Activated CD8-positive, alpha-beta memory T cell treated with anti-CD3 and anti-CD28 coated beads for 1 hour (primary cell): ENCODE results near the gene JAG1.
"Not testable (repeated sequence)": the region's sequence is repeated elsewhere in the genome, so short reads cannot be mapped to it uniquely, and the experiment has no call there.

ENCODE experiments used
- DNase-seq, 2 donors: peaks; one replicate each; pipeline ENCODE4 v3.0.0-alpha.2; 2020; ENCODE audit warnings: low read depth in 1 of 2; ENCODE audit errors: extremely low read depth in 1 of 2

The JAG1 gene

DNA sequence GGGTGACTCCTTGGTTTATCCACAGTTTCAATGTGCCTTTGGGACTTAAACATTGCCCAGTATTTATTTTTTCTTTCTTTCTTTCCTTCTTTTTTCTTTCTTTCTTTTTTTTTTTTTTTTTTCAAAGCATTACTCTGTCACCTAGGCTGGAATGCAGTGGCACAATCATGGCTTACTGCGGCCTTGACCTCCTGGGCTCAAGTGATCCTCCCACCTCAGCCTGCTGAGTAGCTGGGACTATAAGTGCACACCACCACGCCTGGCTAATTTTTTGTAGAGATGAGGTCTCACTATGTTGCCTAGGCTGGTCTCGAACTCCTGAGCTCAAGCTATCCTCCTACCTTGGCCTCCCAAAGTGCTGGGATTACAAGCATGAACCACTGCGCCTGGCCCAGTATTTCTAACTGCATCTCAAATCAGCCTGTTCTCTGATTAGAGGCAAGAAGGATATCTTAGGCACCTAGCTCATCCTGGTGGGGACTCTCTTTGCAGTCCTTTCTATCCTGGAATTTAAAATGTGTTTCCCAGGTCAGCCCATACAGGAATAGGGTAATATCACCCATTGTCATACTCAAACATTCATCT, 56.2 kb downstream of the JAG1 start:
- DNase-seq = not testable (repeated sequence)

DNA sequence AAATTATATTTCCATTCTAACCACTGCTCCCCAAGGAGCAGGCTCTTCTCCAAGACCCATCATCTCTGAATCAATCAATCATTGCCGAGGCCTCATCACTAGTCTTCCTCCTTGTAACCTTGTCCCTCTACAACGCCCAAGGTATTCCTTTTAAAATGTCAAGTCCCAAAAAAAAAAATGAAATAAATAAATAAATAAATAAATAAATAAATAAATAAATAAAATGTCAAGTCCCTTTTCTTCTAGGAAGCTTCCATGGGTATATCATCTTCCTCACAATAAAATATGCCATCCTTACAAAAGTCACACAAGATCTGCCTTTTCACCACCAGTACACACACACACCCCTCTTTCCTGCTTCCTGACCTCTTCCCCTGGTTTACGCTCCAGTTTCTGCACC, 57.6 kb downstream of the JAG1 start:
- DNase-seq = no peak

GRCh38 chr20:10613911-10614310, 59.9 kb downstream of the JAG1 start:
- DNase-seq = no peak

DNA sequence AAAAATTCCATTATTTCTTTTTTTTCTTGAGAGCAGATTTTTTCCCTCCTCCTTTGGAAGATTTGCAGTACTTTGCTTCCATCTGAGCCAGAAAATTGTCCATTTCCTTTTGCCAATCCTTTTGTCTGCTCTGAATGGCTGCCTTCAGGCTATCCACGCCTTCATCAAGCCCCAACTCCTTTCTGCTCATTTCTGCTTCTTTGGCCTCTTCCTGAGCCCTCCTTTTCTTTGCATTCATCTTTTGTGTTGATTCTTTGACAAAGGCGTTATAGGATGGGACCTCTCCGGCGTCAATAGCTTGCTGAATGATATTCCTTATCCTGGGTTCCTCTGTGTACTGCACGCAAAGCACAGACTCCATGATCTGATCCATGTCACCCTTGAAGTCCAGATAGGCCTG, 60.4 kb downstream of the JAG1 start:
- not testable (repeated sequence) for DNase-seq

GRCh38 chr20:10611357-10611756, 62.4 kb downstream of the JAG1 start:
- DNase-seq = no peak

GRCh38 chr20:10610251-10610650, 63.5 kb downstream of the JAG1 start:
- no peak for DNase-seq

GRCh38 chr20:10609770-10610169, 64.0 kb downstream of the JAG1 start:
- no peak for DNase-seq

- no peak for DNase-seq
Measured at GRCh38 chr20:10609276-10609675, 64.5 kb downstream of the JAG1 start.

DNA sequence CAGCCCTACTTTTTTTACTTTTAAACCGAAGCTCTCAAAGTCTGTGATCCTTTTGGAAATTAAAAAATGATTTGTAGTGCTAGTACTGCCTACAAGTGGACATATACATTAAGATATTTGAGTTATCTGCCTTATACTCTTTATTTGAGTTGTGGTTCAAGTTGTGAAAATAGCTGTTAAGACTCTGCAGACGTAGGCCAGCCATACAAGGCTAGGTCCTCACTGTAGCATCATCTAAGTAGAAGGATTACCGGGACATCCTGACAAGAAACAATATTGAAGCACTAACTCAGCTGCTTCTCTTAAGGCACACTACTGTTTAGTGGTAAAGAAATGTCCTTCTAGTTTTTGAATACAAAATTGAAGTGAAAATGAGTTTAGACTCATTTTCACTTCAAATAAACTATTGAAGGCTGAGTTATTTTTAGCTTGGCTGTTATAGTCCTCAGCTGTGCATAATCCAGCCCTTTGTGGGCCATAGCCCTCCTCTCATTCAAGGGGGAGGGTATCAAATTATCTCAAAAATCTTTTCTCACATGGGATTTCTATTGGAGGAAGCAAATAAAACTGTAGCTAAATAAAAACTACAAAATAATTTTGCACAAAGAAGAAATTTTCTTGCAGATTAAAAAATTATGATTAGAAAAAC, 68.1 kb downstream of the JAG1 start:
- no peak for DNase-seq

GRCh38 chr20:10604865-10605440, 68.8 kb downstream of the JAG1 start:
- no peak for DNase-seq

DNA sequence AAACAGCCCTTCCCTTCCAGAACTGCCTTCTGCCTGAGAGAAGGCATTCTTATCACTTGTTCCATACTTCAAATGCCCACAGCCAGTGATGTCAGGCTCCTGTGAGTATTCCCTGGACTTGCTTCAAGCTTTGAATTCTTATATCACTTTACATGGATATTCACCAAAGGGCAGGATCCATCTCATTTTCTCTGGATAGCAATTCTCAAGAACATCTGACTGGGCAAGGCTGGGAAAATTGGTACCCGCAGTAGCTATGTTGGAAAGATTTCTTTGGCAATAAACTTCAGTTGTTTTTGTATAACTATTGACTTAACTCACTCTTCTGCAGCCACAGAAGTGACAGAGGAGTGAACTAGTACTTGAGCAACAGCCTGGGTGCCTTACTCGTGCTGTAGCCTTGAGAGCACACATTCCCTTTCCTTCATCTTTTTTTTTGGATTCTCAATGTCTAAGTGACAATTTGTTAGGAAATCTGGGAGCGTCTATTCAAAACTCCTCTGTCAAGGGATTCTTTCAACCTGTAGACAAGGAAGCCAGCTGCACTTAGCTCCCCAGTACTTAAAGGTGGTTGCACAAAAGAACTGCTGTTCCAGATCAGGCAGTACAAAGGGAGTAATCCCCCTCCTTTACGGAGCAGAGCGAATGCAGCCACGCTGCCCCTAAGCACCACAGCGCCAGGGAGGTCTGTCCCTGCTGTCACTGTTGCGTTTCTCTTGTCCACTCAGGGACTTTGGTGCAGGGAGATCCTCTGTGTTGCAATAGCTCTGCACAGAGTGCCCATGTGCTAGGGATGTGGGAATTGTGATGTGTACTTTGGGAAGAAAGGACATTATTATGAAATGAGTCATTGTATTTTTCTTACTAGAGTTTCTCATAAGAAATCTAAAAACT, 69.6 kb downstream of the JAG1 start:
- DNase-seq = no peak

GRCh38 chr20:10603378-10603777, 70.4 kb downstream of the JAG1 start:
- no peak for DNase-seq

GRCh38 chr20:10602221-10602871, 71.5 kb downstream of the JAG1 start:
- no peak for DNase-seq

DNA sequence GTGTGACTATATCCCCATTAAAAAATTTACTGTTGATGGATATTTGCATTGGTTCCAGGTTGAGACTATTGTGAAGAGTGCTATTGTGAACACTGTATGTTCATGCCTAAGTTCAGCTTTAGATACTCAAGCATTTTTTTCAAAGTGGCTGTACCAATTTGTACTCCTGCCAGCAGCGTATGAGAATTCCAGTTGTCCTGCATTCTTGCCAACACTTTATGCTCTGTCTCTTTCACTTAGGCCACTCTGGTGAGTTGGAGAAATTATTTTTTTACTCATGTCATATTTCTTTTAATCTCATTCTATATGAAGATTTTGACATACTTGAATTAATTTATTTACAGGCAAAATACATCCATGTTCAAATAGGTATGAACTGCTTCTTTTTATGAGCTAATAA, 76.2 kb downstream of the JAG1 start:
- DNase-seq = no peak

DNA sequence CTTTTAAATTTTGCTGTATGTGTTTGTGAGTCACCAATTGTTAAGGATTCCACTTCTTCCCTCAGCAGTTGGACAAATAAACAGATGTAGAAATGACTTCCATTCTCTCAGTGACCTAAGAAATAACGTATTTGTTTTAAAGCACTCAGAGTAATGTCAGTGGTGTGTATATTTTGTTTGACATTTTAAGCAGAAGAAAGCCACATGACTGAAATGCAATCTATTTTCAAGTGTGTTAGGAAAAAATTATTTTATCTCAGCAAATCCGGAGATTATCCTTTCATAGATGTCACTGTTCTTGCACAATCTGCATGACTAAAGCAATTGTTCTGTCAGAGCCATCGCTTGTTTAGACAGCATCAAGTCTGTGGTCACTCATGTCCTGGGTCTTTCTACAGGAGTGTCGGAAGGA, 77.1 kb downstream of the JAG1 start:
- no peak for DNase-seq

- no peak for DNase-seq
Measured at GRCh38 chr20:10595985-10596384, 77.8 kb downstream of the JAG1 start.

- DNase-seq = no peak
Measured at GRCh38 chr20:10595266-10595665, 78.5 kb downstream of the JAG1 start.

DNA sequence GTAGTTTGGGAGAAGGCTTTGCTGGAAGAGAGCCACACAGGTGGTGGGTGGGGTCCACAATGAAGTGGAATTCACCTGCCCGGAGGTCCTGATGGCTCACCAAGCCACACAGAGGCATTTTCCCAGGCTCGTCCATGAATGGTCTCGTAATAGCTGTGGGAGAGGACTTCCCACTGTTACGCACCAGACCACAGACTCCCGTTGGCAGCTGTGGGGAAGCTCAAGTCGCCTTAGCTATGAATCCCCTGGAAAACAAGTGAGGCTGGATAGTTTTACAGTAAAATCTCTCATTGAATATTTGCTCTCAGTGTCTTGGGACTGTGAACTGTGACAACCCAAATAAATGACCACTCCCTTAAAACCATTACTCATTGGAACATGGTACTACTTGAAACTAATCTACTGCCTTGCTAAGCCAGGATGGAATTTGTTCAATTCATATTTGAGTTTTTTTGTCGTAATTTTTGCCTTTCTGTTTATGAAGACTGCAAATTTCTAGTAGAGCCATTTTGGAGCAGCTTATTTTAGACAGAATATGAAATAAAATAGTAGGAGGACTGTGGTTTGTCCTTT, 79.4 kb downstream of the JAG1 start:
- DNase-seq = no peak

- no peak for DNase-seq
Measured at GRCh38 chr20:10591946-10592521, 81.8 kb downstream of the JAG1 start.

DNA sequence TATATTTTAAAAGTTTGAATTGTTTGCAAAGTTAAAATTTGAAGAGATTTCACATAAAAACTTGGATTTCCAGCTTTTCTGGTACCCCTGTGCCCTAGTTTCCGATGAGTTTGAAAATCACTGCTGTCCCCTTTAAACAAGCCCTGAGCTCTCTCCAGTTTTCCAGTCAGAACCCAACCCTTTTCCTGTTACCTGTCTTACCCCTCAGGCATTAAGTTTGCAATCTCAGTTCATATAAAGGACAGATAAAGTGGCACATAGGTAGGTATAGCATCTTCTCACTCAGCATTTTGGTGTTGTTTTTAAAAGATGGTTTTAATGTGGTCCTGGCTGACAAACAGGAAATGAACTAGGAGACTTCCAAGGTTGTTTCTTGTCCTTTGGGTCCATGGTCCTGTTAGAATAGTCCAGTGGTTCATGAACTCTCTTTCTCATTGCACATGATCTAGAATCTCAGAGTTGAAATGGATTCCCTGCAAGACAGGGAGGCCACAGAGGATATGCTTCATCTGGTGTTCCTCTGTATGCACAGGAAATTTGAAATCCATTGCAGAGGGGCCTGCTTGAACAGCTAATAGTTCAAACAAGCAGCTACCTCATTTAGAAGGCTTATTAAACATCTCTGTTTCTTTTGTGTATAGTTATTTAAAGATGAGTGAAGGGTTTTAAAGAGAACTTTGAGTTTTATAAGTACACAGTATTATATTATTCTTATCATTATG, 82.7 kb downstream of the JAG1 start:
- DNase-seq = no peak
